NOMO-1 treated with dmso at 0.1 percent for 144 hours (cell line): Measurements from ENCODE around the gene UNG.
"Not testable (repeated sequence)": the region's sequence is repeated elsewhere in the genome, so short reads cannot be mapped to it uniquely, and the experiment has no call there.

Experiments used
- DNase-seq: peaks from one replicate; lab custom pipeline; 2025; ENCODE audit not compliant: unreplicated experiment; lab: John Stamatoyannopoulos, UW

Gene UNG

DNA sequence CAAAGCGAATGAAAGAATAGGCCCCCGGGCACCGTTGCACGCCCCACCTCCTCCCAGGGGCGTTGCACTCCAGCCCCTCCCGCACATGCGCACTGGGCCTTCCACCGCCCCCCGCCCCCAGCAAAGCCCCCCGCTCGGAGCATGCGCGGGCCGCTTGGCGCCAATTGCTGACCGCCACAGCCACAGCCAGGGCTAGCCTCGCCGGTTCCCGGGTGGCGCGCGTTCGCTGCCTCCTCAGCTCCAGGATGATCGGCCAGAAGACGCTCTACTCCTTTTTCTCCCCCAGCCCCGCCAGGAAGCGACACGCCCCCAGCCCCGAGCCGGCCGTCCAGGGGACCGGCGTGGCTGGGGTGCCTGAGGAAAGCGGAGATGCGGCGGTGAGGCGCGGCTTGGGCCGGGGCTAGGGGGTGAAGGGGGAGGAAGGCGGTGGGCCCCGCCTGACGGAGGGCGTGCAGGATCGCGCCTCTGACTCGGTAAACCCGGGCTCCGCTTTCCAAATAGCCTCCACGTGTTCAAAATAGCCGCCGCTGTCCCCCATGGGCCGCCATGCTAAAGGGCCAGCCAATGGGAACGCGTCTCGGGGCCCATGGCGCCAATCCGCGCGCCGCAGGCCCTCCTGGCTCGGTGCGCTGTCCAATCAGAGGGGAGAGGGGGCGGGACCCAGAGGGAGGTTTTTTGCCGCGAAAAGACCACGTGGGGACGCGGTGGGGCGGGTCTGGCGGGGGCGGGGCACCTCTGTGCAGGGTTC, at the start of gene UNG:
Gene UNG, plus strand, starts transcription at position 163 of the 748 bp plus-strand sequence. Its CDS starts 83 bp downstream, at position 246.
- DNase-seq = peak; percentile 86

DNA sequence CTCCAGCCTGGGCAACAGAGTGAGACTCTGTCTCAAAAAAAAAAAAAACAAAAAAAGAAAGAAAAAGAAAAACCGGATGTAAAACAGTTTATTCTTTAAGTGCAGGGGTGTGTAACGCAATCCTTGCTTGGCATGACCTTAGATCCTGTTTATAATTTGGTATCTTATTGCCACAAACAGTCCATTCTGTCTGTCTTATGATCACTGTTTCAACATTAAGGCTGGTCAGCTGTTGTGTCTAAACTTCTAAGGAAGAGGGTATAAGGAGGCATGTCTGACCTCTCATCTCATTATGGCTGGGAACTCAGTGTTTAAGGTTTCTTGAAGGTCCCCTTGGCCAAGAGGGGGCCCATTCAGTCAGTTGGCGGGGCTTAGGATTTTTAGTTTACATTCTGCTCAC, 48.7 kb upstream of the UNG start:
- not testable (repeated sequence) for DNase-seq

GRCh38 chr12:109049794-109050193, 47.6 kb upstream of the UNG start:
- not testable (repeated sequence) for DNase-seq

DNA sequence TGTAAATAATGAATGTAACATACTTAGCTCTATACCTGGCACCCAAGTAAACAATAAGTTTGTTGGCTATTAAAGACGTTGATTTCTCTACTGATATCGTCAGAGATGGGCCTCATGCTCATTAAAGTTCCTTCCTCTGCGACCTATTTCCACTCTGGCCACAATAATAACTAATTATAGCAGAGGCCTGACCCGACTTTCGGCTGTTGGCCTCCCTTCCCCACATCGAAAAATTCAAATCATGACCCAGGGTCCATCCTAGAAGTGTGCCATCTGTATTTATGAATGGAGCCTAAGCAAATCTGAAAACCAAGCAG, 45.3 kb upstream of the UNG start:
- DNase-seq = no peak

GRCh38 chr12:109052414-109053323, 44.7 kb upstream of the UNG start, which contains the start of gene USP30:
TSS of gene USP30 (plus strand) at chr12:109052576. CDS start at chr12:109052679, 103 bp downstream.
- DNase-seq = peak; percentile 73

GRCh38 chr12:109053382-109054123, 43.8 kb upstream of the UNG start:
- DNase-seq = peak; percentile 6

GRCh38 chr12:109054124-109054513, 43.3 kb upstream of the UNG start:
- not testable (repeated sequence) for DNase-seq

DNA sequence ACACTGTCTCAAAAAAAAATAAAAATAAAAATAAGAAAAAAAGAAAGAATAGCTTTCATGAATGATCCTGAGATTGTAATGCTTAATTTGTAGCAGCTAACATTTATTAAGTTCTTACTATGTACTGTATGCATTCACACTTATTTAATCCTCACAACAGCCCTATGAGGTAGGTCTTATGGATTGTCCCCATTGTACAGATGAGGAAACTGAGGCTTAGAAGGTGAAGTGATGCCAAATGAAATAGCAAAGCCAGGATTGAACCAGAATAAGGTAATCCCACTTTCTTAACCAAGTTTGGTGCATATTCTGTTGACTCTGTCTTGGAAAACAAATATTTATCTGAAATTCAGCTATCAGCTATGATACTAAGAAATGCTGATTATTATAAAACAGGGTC, 42.9 kb upstream of the UNG start:
- no peak for DNase-seq

DNA sequence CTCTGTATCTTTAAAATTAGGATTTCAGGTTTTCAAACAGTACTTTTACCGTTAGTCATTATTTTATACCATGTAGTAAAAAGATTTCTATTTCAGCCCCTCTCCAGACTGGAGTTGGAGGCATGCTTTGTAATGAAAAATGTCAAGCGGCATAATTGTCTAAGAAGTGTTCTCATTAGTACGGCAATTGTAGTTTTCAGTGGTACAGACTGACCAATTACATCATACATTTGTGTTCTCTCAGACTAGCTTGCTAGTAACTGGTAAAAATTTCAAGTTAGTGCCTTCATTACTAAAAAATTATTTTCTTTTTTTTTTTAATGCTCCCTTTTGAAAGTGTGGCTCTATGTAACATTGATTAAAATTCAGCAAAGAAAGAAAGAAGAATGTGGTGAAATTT, 40.5 kb upstream of the UNG start:
- no peak for DNase-seq

DNA sequence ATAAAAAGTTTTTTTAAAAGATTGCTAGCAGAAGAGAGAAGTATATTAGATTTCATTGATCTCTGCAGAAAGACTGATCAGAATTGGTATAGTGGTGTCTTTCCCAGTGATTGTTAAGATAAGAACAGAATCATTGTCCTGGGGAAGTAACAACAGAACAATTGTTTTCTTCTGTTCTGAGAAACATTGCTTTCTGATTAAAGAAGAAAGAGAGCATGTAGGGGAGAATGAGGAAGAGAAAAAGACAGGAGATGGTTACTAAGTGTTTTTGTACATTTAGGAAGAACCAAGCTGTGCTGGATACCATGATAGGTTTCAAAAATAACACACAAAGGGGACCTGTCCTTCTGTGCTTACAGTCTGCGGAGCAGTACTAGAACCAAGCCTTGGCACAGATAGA, 40.0 kb upstream of the UNG start:
- no peak for DNase-seq

DNA sequence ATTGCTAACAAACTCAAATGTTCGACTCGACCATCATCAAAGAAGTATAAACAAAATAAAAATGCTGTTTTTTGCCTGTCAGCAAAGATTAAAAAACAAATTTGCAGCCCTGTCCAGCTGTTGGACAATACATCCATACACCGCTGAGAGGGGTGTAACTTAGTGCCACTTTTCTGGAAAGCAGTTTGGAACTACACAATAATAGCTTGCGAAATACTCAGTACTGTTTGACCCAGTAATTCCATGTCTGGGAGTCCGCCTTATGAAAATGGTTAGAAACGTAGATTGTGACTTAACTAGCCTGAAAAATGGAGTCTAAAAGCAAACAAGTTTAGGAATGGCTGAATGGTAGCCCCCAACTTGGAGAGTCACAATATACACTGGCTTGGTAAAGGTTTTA, 38.6 kb upstream of the UNG start:
- no peak for DNase-seq

GRCh38 chr12:109064143-109064542, 33.3 kb upstream of the UNG start:
- DNase-seq = no peak

DNA sequence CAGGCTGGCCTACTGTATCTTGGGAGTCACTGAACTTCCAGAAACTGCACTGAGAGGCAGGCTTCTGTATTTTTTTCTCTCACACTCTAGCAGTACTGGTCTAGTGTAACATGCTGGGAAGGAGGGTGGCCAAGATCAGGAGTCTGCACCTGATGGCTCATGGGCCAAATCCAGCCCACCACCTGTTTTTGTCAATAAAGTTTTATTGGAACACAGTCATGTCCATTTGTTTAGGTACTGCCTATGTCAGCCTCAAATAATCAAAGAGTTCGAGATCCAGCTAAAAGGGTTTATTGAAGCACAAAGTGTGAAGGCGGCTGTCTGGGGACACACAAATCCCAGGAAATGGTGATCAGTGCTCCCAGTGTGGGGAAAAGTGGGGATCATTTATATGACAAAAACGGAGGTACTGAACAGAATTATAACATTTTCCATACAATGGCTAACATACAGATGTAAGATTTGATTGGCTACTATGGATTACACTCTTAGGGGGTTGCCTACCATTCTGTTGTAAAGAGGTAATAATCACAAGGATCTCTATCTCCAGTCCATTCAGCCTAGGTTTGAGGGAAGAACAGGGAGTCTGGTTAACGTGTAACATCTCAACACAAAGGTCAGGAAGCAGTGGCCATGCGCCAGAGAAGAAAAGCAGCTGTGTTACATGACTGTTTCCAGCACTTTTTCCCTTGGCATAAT, 32.1 kb upstream of the UNG start:
- DNase-seq = no peak

GRCh38 chr12:109065853-109066193, 31.6 kb upstream of the UNG start:
- no peak for DNase-seq

GRCh38 chr12:109069307-109070271, 27.8 kb upstream of the UNG start:
- no peak for DNase-seq

DNA sequence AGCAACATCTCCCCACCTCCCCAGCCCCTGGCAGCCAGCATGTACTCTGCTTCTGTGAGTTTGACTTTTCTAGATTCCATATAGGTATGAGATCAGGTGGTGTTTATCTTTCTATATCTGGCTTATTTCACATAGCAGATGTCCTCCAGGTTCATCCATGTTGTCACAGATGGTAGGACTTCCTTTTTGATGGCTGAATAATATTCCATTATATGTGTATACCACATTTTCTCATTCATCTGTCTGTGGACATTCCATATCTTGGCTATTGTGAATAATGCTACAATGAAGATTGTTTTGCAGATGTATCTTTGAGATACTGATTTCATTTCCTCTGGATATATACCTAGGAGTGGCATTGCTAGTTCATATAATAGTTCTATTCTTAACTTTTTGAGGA, 22.5 kb upstream of the UNG start:
- DNase-seq = no peak

- DNase-seq = no peak
Observed at GRCh38 chr12:109082751-109083150, 14.6 kb upstream of the UNG start.

DNA sequence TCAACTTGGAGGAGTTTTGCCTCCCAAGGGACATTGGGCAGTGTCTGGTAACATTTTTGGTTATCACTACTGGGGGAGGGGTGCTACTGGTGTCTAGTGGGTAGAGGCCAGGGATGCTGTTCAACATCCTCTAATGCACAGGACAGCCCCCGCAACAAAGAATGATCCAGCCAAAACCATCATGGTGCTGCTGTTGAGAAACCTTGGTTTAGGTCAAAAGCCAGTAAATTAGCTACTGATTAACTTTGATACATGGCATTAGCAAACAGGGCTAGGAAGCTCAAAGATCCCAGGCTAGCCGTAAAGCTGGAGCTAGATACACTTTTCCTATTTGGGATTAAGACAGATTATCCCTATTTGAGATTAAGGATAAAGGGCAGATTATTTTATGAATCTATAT, 13.0 kb upstream of the UNG start:
- DNase-seq = no peak

GRCh38 chr12:109085590-109085989, 11.8 kb upstream of the UNG start:
- no peak for DNase-seq

DNA sequence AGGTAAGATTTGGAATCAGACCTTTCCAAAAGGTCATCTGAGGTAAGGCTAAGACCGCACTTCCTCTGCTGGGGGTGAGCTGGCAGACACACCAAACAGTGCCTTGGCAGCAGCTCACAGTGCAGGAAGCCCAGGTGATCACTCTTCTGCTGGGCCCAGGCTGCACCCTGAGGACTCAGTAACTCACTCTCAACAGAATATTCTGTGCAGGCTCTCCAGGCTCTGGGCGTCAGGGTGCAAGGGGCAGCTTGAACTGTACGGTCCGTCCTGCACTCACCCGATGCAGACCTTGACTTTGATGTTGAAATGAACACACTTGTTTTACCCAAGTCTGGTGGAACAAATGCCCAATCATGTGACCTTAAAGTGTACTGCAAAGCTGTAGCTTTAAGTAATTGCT, 10.1 kb upstream of the UNG start:
- DNase-seq = no peak
